GM18505 (cell line): Measurements from ENCODE around the gene MPPED1.

Experiments
- ATAC-seq: cut with Tn5 transposase; IDR thresholded peaks from one replicate; pipeline ENCODE4 v1.9.1; 2021; ENCODE audit not compliant: unreplicated experiment
- POLR2A ChIP-seq: IDR thresholded peaks from 4 replicates; pipeline ENCODE4 v1.6.1; 2011; ENCODE audit warnings: borderline replicate concordance; ENCODE audit not compliant: insufficient read depth, insufficient read length; ENCODE audit errors: extremely low read depth

Gene MPPED1

GRCh38 chr22:43493297-43493696 is 81.5 kb downstream of the MPPED1 start:
- TF ChIP-seq POLR2A = no peak
- ATAC-seq = no peak

GRCh38 chr22:43497956-43498855 is 86.4 kb downstream of the MPPED1 start:
- no peak for ATAC-seq
- no peak for TF ChIP-seq POLR2A

DNA sequence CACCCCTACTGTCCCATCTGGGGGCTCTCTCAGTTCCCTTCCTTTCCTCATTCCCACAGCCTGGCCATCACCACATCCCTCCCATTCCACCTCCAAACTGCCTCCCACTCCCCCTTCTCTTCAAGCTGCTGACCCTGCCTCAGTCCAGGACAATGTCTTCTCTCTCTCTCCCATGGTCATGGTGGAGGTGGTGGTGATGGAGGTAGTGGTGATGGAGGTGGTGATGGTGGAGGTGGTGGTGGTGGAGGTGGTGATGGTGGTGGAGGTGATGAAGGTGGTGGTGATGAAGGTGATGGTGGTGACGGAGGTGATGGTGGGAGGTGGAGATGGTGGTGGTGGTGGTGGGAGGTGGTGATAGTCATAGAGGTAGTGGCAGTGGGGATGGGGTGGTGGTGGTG is 87.0 kb downstream of the MPPED1 start:
- no peak for ATAC-seq
- TF ChIP-seq POLR2A = no peak

DNA sequence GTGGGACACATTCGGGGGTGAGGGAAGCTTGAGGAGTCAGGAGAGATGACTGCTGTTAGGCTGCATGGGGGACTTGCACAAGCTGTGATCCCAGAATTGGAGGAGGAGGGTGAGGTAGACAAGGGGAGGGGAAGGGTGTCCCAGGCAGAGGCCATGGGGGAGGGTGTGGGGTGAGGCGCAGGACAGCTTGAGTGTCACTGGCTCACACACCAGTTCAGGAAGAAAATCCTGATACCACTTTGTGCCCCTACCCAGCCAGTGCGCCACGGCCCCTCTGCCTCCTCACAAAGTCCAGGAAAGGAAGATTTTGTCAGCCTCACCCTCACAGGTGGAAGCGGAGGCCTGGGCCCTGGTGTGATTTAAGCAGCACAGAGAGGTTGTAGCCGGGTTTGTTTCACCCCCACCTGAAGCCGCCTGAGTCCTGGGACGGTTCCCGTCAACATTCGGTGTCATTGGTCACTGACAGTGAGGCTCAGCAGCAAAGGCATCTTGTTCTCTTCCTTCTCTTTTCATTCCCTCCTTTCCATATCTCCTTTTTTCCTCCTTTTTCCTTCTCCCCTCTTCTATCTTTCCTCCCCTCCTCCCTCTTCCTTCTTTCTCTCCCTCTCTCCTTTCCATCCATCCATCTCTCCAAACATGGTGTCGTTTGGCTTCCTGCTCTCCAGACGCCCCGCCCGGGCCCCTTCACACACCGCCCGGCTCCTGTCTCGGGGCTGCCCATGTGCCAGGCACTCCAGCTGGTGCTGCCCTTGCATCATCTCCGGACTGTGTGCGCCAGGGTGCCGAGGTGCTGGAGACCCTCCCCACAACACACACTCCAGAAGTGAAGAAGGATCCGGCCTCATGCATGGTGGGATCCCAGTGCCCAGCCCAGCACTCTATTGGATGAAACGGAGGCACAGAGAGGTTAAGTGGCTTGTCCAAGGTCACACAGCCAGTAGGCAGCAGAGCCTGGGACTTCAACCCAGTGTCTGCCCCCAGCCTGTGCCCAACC is 89.3 kb downstream of the MPPED1 start:
- TF ChIP-seq POLR2A = no peak
- ATAC-seq = no peak

- no peak for TF ChIP-seq POLR2A
- ATAC-seq = no peak
These were observed 90.1 kb downstream of the MPPED1 start for GRCh38 chr22:43501878-43502277.

- no peak for ATAC-seq
These were observed 90.6 kb downstream of the MPPED1 start for GRCh38 chr22:43502306-43502874.

DNA sequence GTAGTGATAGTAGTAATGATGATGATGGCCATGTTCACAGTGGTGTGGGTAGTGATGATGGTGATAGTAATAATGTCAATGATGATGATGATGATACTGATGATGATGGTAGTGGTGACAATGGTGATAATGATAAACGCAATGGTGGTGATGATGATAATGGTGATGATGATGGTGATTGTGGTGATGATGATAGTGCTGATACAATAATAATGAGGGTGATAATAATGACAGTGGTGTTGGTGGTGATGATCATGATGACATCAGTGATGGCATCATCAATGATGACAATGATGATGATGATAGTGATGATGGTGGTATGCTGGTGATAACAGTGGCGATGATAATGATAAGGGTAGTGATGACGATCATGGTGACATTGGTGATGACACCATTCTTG is 92.3 kb downstream of the MPPED1 start:
- ATAC-seq = no peak
- no peak for TF ChIP-seq POLR2A

More at GRCh38 chr22:43502306-43502874, 90.6 kb downstream of the MPPED1 start:
- TF ChIP-seq POLR2A = no peak

DNA sequence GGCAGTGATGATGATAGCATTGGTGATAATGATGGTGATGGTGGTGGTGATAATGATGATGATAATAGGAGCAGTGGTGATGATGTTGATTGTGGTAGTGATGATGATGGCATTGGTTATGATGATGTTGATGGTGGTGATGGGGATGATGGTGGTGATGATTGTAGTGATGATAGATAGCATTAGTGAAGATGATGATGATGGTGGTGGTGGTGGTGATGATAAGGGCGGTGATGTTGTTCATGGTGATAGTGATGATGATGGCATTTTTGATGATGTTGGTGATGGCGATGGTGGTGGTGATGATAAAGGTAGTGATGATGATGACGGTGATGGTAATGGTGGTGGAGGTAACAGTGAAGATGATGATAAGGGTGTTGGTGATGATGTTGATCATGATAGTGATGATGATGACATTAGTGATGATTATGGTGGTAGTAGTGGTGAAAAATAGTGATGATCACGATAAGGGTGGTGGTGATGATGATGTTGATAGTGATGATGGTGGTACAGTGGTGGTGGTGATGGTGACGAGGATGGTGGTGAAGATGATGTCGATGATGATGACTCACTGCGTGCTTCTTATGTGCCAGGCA is 93.0 kb downstream of the MPPED1 start:
- no peak for TF ChIP-seq POLR2A
- ATAC-seq = no peak

GRCh38 chr22:43505423-43505822 is 93.6 kb downstream of the MPPED1 start:
- TF ChIP-seq POLR2A = no peak
- ATAC-seq = no peak

DNA sequence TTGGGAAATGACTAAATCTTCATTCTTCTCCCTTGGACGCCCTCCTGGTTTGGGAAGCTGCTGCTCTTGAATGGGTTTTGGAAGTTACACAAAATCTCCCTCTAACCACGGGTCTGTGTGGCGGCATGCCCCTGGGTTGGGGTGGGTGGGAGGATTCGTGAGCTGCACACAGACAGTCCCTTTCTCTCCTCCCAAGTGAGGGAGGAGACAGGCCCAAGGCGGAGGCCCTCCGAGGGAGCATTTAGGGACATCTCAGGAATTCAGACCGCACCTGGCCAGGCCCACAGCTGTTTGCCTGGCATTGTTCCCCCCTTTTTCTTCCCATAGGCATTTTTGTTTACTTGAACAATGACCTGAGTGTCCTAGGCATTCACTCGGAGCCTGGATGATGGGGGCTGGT is 94.1 kb downstream of the MPPED1 start:
- ATAC-seq = no peak
- no peak for TF ChIP-seq POLR2A

DNA sequence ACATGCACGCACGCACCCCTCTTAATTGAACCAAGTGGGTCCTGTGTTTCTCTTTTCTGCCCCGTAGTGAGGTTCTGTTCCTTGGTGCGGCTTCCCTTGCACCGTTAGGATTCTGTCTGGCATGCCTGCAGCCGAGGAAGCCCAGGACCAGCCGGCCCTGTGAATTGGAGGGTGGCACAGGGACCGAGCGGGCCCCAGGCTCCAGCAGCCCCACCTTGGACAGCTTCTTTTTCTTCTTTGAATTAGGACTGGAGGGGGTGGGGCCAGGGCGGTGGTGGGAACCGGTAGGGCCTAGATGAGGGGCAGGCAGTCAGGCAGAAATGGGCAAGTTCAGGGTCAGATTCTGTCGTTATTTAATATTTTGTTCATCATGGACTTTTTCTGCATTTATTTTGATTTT is 94.7 kb downstream of the MPPED1 start:
- TF ChIP-seq POLR2A = no peak
- no peak for ATAC-seq

GRCh38 chr22:43507235-43507634 is 95.4 kb downstream of the MPPED1 start:
- no peak for ATAC-seq

GRCh38 chr22:43508489-43508888 is 96.7 kb downstream of the MPPED1 start:
- ATAC-seq = no peak
- TF ChIP-seq POLR2A = no peak

More at GRCh38 chr22:43507235-43507634, 95.4 kb downstream of the MPPED1 start:
- TF ChIP-seq POLR2A = no peak
